HepG2 (cell line): ENCODE results near the gene FNBP1L. TPM values are rescaled to one million over a fixed set of nuclear protein-coding genes. Genes with fewer than 3 reads are reported as not detected.

Experiments used
- ATAC-seq: fragments of 200-7000 bp; cut with Tn5 transposase; 3 replicates; pipeline ENCODE4 v1.9.1; 2020; ENCODE audit warnings: mild to moderate bottlenecking, moderate library complexity
- BruUV-seq: library from RNA; stranded (reverse); fragments of 400-500 nt; replicated peaks from 2 replicates; lab custom pipeline; 2021; lab: Mats Ljungman, UMichigan
- CTCF ChIA-PET: fragments of 300-600 bp; formaldehyde crosslinking; extraction: SDS; loops from one replicate; lab custom pipeline; 2021; ENCODE audit warnings: low total read pairs, inconsistent platforms, low intra/inter-chr PET ratio; lab: Yijun Ruan, JAX
- POLR2A ChIA-PET: fragments of 350-600 bp; sonication (Branson Sonifier 250); formaldehyde crosslinking; loops from one replicate; lab custom pipeline; 2020; ENCODE audit warnings: antibody characterized with exemption, inconsistent platforms; lab: Yijun Ruan, JAX
- DNase-seq: peaks from one replicate; pipeline ENCODE4 v3.0.0-alpha.2; 2015; ENCODE audit warnings: low spot score
- FAIRE-seq: peaks from 3 replicates; lab custom pipeline; 2011; peaks lifted over from hg19 to GRCh38; lab: Jason Lieb, UNC
- H2AFZ ChIP-seq: one replicate; pipeline ENCODE4 v1.6.1; 2011; ENCODE audit warnings: low read length, inconsistent platforms
- H3K27ac ChIP-seq: fragments of 300-600 bp; 3 replicates; pipeline ENCODE4 v1.8.0; 2011; ENCODE audit warnings: mixed run types, mild to moderate bottlenecking, mixed read lengths, low read length, inconsistent platforms; ENCODE audit not compliant: insufficient read depth; ENCODE audit errors: extremely low read length
- H3K27me3 ChIP-seq, 2 experiments: fragments of 200-600 bp in 1 of 2; 2 replicates in 1 of 2; 3 replicates in 1 of 2; pipeline versions ENCODE4 v1.6.0 to v1.8.0; 2011; ENCODE audit warnings: low read length in 2 of 2, mild to moderate bottlenecking in 2 of 2, moderate library complexity in 2 of 2, inconsistent platforms in 1 of 2; ENCODE audit not compliant: insufficient read depth in 2 of 2, control insufficient read depth in 1 of 2
- H3K36me3 ChIP-seq, 2 experiments: fragments of 200-600 bp in 1 of 2; replicated peaks in 1 of 2; 2 replicates in 1 of 2; 3 replicates in 1 of 2; pipeline versions ENCODE4 v1.5.1 to v1.8.0; 2011; ENCODE audit warnings: low read length in 2 of 2, inconsistent platforms in 1 of 2; ENCODE audit not compliant: insufficient read depth in 2 of 2, control insufficient read depth in 1 of 2
- H3K4me1 ChIP-seq: 2 replicates; pipeline ENCODE4 v1.5.1; 2012; ENCODE audit warnings: low read length, inconsistent platforms; ENCODE audit not compliant: insufficient read depth
- H3K4me2 ChIP-seq: 2 replicates; pipeline ENCODE4 v1.6.0; 2011; ENCODE audit warnings: low read depth, low read length, inconsistent platforms
- H3K4me3 ChIP-seq, 3 experiments: fragments of 200-600 bp in 1 of 3; sonication (generic), shearing (Covaris generic) in 1 of 3; replicated peaks in 1 of 3; 2 replicates each; pipeline ENCODE4 v1.5.1; 2011 to 2016; ENCODE audit warnings: low read length in 3 of 3, inconsistent platforms in 2 of 3, low read depth in 2 of 3, mild to moderate bottlenecking in 2 of 3, control low read depth in 1 of 3, mixed read lengths in 1 of 3; ENCODE audit not compliant: insufficient read depth in 1 of 3
- H3K79me2 ChIP-seq: one replicate; pipeline ENCODE4 v1.6.1; 2011; ENCODE audit warnings: low read length, inconsistent platforms; ENCODE audit not compliant: insufficient read depth
- H3K9ac ChIP-seq: 2 replicates; pipeline ENCODE4 v1.6.0; 2011; ENCODE audit warnings: mild to moderate bottlenecking, low read depth, low read length, inconsistent platforms; ENCODE audit not compliant: insufficient read depth
- H3K9me3 ChIP-seq: 2 replicates; pipeline ENCODE4 v1.5.1; 2012; ENCODE audit warnings: mild to moderate bottlenecking, low read length
- H4K20me1 ChIP-seq: 2 replicates; pipeline ENCODE4 v1.6.0; 2011; ENCODE audit warnings: inconsistent platforms, mild to moderate bottlenecking, low read length, moderate library complexity; ENCODE audit not compliant: insufficient read depth
- MAFG ChIP-seq: sonication (generic); formaldehyde crosslinking; IDR thresholded peaks from 2 replicates; pipeline ENCODE4 v1.5.1; 2020; ENCODE audit warnings: mild to moderate bottlenecking, missing genetic modification reagents
- PCBP2 ChIP-seq: fragments of 200-400 bp; formaldehyde crosslinking; optimal IDR thresholded peaks from 2 replicates; pipeline ENCODE3; 2018; ENCODE audit warnings: low read length, low read depth; ENCODE audit not compliant: poor library complexity, severe bottlenecking
- ZNF460 ChIP-seq: sonication (generic); formaldehyde crosslinking; IDR thresholded peaks from 2 replicates; pipeline ENCODE4 v1.5.1; 2020; ENCODE audit warnings: missing genetic modification reagents, mild to moderate bottlenecking, borderline replicate concordance
- ZNF510 ChIP-seq: sonication (generic); formaldehyde crosslinking; IDR thresholded peaks from 2 replicates; pipeline ENCODE4 v1.4.0; 2020; ENCODE audit warnings: low read depth, mild to moderate bottlenecking, missing genetic modification reagents
- WGBS: methylation state at CpG from one replicate; pipeline ENCODE4 v1.1.6; 2017; ENCODE audit warnings: low lambda C conversion rate; 5-methylcytosine and 5-hydroxymethylcytosine counted together
- in situ Hi-C: cut with HindIII; loops from 2 replicates; pipeline ENCODE4 v1.10.0; 2017; ENCODE audit warnings: low pct_unique_long_range_greater_than_20kb; ENCODE audit not compliant: extremely low pct_ligation_motif_present
- intact Hi-C: fragments of 100-400 bp; cut with micrococcal nuclease; formaldehyde crosslinking; loops from one replicate; pipeline ENCODE4 v1.10.0; 2022; ENCODE audit not compliant: unreplicated experiment
- polyA plus RNA-seq, 8 experiments: library from polyadenylated mRNA; depleted of rRNA in 3 of 8; stranded (reverse) in 7 of 8; unstranded in 1 of 8; fragments of >200 nt; fragmentation: Illumina TruSeq in 4 of 8; extraction: Trizol in 4 of 8; gene quantifications; 2 replicates each; pipeline versions ENCODE4 v1.2.1 to v1.2.3, GENCODE V29; 2011 to 2016; ENCODE audit warnings: low read depth in 4 of 8, missing spikeins in 1 of 8, mixed read lengths in 1 of 8; ENCODE audit not compliant: insufficient read depth in 1 of 8
- total RNA-seq, 5 experiments: library from RNA; depleted of rRNA; stranded (reverse); fragments of >200 nt; fragmentation: Illumina TruSeq; extraction: Trizol; gene quantifications; 2 replicates each; pipeline ENCODE4 v1.2.3, GENCODE V29; 2016; ENCODE audit warnings: low read depth in 1 of 5
- TF ChIP-seq, protein P1 (sequence below): sonication (generic); formaldehyde crosslinking; conservative IDR thresholded peaks from 2 replicates; pipeline ENCODE4 v1.8.0; 2022; ENCODE audit warnings: missing genetic modification reagents
- TF ChIP-seq, protein P2 (sequence below): sonication (generic); formaldehyde crosslinking; IDR thresholded peaks from 2 replicates; pipeline ENCODE4 v1.8.0; 2022; ENCODE audit warnings: mild to moderate bottlenecking, missing genetic modification reagents, moderate library complexity

FNBP1L gene
- total and polyA plus RNA-seq, 2 of the 13 experiments (the other 11 are each of a cell fraction or from before 2014, with no cell fraction given), result 24.1 to 27.1 TPM

DNA sequence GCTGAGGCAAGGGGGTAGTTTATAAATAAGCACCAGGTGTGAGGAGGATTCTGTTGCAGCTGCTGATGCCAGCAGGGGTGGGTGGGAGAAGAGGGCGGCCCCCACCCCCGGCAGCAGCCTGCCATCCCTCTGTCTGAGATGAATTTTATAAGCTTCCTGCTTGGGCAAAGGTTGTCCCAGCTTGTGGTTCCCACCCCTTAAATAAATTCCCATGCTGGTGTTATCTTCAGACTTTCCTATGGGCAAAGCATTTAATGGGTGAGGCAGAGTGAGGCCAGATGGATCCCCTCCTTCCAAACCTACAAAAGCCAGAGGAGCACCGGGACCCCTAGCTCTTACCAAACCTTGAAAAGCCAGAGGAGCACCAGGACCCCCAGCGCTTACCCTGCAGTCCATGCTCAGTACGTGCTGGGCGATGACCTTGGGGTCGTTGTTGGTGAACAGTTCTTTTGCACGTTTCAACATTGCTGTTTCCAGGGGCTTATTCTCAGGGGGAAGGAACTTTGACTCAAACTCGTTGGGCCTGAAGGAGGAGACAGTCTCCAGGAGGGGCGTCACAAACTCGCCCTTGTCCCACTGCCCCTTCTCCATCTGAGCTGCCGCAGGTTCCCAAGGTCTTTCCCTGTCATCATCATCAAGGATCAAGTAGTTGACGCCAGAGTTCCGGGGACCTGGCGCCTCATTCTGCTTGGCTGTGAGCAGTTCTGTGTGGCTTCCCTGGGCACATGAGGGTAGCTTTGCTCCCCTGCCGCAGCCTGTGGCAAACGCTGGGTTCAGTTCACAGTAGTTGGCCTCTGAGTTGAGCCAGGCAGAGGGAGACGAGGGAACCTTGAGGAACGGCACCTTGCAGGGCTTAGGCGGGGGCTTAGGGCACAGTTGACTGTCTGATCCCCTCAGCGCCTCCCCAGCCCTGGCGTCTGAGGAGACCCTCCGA is 134.3 kb downstream of the FNBP1L start:
- no peak overlapping the region for H3K4me3 ChIP-seq
- 93% methylated on average over 16 of the region's 23 CpGs for WGBS
- DNase-seq, result no peak
- BruUV-seq, result no TSS peak
- H3K4me2 ChIP-seq, result no peak overlapping the region
- no peak overlapping the region for H2AFZ ChIP-seq
- ChIA-PET CTCF (no interaction called here), POLR2A (interaction anchor here (6.9 to 7.6 kb wide), 2 partner anchors 10 to 34 kb away, joined by 33 to 56 read pairs; no protein-coding TSS in a partner anchor)
- no peak overlapping the region for H3K27ac ChIP-seq
- intact Hi-C loops, result no loop called here
- peaks cover 3 to 20% of the 10 kb centered on the region in 2 experiments; a peak in 3 of 5 replicates for H3K36me3 ChIP-seq
- no peak for ATAC-seq
- H3K27me3 ChIP-seq, result no peaks in the 10 kb centered on the region
- TF ChIP-seq ZNF510 (CRISPR knock-in tag) (no peak), MAFG (CRISPR knock-in tag) (no peak), ZNF460 (CRISPR knock-in tag) (no peak), PCBP2 (no peak)
- TF ChIP-seq, protein P1, sequence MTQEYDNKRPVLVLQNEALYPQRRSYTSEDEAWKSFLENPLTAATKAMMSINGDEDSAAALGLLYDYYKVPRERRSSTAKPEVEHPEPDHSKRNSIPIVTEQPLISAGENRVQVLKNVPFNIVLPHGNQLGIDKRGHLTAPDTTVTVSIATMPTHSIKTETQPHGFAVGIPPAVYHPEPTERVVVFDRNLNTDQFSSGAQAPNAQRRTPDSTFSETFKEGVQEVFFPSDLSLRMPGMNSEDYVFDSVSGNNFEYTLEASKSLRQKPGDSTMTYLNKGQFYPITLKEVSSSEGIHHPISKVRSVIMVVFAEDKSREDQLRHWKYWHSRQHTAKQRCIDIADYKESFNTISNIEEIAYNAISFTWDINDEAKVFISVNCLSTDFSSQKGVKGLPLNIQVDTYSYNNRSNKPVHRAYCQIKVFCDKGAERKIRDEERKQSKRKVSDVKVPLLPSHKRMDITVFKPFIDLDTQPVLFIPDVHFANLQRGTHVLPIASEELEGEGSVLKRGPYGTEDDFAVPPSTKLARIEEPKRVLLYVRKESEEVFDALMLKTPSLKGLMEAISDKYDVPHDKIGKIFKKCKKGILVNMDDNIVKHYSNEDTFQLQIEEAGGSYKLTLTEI (CRISPR knock-in tag), result no peak
- TF ChIP-seq, protein P2, sequence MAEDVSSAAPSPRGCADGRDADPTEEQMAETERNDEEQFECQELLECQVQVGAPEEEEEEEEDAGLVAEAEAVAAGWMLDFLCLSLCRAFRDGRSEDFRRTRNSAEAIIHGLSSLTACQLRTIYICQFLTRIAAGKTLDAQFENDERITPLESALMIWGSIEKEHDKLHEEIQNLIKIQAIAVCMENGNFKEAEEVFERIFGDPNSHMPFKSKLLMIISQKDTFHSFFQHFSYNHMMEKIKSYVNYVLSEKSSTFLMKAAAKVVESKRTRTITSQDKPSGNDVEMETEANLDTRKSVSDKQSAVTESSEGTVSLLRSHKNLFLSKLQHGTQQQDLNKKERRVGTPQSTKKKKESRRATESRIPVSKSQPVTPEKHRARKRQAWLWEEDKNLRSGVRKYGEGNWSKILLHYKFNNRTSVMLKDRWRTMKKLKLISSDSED, result no peak
- H3K9ac ChIP-seq, result no peak overlapping the region
- in situ Hi-C loops, result no loop called here
- H4K20me1 ChIP-seq, result no peaks in the 10 kb centered on the region
- peaks cover 65% of the 10 kb centered on the region for H3K4me1 ChIP-seq
- no peaks in the 10 kb centered on the region for H3K9me3 ChIP-seq
- H3K79me2 ChIP-seq, result no peaks in the 10 kb centered on the region
- no peak for FAIRE-seq
